IPS-11a (cell line): ENCODE data around the gene CD86.
"Not testable (repeated sequence)": the region's sequence is repeated elsewhere in the genome, so short reads cannot be mapped to it uniquely, and the experiment has no call there.

ENCODE experiments used
- H3K4me3 ChIP-seq: one replicate; pipeline ENCODE4 v1.5.1; 2013; ENCODE audit warnings: low read depth, low read length, control low read depth

The CD86 gene

GRCh38 chr3:122148941-122149627, 93.9 kb downstream of the CD86 start:
- no peak overlapping the region for H3K4me3 ChIP-seq

- no peak overlapping the region for H3K4me3 ChIP-seq
Observed at GRCh38 chr3:122151480-122151879, 96.3 kb downstream of the CD86 start.

GRCh38 chr3:122164983-122165382, 109.8 kb downstream of the CD86 start:
- H3K4me3 ChIP-seq = not testable (repeated sequence)

GRCh38 chr3:122167630-122168029, 112.5 kb downstream of the CD86 start:
- H3K4me3 ChIP-seq = no peak overlapping the region

- H3K4me3 ChIP-seq = no peak overlapping the region
Observed at GRCh38 chr3:122168044-122168443, 112.9 kb downstream of the CD86 start.

- H3K4me3 ChIP-seq = no peak overlapping the region
Observed at GRCh38 chr3:122169911-122170310, 114.7 kb downstream of the CD86 start.
